Activated CD4-positive, alpha-beta T cell treated with anti-CD3 and anti-CD28 coated beads, Interleukin-2, amount 50 U/mL, for 1 hour (primary cell): ENCODE results near the gene CCDC85B.
A peak's percentile ranks its signal among the peaks of the same experiment; 100 is the strongest.

Source experiments
- DNase-seq: peaks from one replicate; pipeline ENCODE4 v3.0.0-alpha.2; 2020

The CCDC85B gene

DNA sequence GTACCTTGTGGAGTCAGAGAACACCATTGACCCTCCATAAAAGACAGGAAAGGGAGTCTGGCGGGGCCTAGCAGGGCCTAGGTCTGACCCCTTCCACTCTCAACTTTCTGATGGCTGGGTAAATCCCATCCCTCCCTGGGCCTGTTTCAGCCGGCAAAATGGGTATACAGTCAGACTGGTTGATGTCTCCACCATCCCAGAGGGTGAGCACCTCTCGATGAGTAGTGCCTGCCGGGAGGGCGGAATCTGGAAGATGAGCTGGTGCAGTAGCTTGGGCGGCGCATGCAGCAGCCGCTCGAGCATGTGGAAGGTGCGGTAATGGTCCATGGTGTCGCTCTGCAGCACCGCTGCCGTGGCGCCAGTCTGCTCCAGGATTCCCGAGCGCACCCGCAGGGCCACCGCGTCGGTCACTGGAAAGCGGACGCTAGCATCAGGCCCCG is 2.7 kb upstream of the CCDC85B start:
- no peak for DNase-seq

DNA sequence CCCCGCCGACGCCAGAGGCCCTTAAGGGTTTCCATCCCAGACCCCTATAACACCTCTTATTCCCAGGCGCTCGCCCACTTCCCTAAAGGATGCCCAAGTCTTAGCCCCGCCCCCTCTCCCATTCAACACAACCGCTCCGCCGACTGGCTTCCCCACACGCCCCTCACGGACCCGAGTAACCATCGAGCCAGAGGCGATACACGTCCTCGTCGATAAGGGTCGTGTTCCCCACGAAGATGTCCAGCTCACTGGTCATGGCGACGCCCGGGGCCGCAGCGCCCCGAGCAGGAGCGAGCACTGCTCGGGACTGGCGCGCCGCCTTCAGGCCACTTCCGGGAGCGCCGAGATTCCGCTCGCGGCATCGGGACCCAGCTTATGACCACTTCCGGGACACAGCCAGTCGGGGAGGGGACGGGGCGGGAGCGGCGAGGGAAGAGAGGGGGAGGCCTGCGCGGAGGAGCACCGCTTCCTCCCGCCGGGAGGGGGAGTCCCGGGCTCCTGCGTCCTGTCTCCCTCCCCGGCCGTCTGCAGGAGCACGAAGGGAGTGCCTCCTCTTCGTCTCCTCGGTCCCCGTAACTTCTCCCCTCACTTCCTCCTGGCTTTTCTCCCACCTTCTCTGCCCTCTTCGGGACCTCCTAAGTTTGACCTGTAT is 2.2 kb upstream of the CCDC85B start, which contains the start of gene FIBP:
Gene FIBP, minus strand, starts transcription at position 309 of the 652 bp plus-strand sequence. Its CDS starts 53 bp downstream, at position 256.
- peak; percentile 95 for DNase-seq

DNA sequence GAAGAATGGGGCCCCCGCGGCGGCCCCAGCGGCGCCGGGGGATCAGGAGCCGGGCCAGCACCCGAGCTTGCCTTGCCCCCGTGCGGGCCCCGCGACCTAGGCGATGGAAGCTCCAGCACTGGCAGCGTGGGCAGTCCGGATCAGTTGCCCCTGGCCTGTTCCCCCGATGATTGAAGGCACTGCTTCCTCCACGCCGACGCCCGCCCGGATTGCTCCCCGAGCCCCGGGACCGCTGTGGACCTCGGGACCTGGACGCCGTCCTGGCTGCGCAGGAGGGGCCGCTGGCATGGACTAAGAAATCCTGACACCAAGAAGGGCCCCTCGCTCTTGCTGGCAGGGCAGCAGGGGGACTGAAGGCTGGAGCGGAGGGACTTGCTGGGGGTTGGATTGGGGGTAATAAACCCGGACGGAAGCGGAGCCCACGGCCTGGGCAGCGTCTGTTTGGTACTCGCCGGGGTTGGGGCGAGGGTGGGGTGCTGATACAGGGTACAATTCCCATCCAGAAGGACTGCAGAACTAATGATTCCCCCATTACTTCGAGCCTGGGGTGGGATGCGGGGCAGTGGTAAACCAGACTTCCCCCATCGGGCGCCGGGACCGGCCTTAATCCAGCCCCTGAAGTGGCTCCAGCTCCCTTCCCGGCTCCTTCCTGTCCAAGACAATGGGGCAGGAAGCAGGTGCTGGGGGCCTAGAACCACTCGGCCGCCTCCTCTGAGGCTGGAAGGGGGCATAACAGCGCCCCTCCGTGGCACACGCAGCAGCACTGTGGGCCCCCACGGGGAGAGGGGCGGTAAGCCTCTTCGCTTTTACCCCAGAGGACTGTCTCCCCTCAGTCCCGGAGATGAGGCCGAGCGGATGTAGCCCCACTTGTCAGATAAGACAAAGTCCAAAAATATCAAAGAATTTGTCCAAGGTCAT is 1.0 kb downstream of the CCDC85B start:
- DNase-seq, result no peak

GRCh38 chr11:65892137-65892540 is 1.7 kb downstream of the CCDC85B start:
- peak; percentile 34 for DNase-seq

DNA sequence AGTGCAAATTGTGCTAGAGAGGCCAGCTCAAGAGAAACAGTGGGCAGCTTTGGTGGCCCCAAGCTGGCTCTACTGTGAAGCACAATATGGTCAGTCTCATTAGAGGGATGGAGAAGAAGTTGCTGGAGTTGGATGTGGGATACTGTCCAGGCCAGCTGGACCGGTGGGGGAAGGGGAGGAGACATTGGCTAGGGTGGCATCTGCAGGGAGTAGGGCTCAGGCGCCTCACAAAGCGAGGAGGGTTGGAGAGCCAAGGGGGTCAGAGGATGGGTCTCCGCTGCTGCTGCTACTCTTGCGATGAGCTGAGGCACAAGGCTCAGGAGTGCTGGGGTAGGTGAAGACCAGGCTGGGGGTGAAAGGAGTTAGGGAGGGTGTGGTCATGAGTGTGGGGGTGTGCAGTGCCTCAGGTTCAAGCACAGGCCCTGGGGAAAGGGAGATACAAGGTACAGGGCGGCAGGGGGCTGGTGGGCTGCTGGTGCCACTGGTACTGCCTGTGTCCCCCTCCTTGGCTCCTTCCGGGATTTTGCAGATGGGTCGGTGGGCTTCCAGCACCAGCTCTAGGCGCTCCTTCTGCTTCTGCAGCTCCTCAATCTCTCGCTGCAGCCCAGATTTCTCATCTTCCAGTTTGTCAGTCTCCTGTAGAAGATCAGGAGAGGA is 2.3 kb downstream of the CCDC85B start:
- DNase-seq, result no peak

DNA sequence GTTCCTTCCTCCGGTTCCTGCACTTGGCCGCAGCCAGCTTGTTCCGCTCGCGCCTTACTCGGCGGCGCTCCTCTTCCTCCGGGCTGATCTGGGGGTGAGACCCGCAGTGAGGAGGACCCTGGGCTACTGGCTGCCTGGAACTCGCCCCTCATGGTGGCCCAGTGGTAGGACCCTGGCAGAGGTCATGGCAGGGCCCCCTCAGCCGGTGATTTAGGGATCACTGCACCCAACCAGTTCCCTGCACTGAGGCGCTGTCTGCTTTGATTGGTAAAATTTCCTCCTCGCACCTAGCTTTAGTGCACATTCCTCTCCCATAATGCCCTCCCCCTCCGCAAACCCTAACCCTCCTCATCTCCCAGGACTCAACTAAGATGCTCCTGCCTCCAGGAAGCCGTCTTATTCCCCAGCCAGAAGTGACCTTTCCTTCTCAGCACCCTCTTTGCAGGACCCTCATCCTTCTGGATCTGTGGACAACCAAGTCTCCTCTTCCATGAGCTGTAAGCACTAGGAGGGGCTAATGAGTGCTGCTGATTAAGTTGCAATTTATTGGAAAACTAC is 3.6 kb downstream of the CCDC85B start:
- no peak for DNase-seq

DNA sequence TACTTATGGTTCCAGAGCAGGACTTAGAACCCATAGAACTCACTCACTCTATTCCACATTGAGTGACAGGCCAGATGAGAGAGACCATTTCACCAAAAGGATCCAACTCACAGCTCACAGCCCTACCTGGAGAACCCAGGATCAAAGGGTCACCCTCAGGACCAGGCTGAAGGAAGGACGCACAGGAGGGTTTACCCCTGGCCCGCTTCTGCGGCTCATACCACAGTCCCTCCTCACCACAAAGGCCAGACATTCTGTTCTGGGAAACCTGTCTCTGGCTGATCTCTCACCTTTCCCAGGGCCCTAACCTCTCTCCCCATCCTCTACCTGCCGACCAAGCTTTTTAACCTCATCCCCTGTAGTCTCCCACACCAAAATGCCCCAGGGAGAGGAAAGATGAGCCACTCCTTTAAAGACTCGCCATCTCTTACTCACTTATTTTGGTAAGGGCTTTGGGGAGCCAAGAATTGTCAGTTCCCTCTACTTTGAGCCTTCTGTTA is 5.1 kb downstream of the CCDC85B start:
- no peak for DNase-seq

GRCh38 chr11:65896034-65896999 is 5.8 kb downstream of the CCDC85B start:
- no peak for DNase-seq

DNA sequence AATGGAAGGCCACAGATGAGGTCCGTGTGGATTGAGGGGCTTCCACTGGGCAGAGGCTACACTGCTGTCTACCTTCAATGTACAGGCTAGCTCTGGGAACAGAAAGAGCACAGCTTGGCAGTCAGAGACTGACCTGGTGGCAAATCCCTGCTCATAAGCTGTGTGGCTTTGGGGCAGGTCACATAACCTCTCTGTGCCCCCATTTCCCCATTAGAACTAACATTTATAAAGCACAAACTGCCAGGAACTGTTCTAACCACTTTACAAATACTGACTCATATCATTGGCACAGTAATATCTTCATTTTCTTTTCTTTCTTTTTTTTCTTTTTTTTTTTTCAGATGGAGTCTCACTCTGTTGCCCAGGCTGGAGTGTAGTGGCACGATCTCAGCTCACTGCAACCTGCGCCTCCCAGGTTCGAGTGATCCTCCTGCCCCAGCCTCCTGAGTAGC is 6.6 kb downstream of the CCDC85B start:
- DNase-seq, result no peak

DNA sequence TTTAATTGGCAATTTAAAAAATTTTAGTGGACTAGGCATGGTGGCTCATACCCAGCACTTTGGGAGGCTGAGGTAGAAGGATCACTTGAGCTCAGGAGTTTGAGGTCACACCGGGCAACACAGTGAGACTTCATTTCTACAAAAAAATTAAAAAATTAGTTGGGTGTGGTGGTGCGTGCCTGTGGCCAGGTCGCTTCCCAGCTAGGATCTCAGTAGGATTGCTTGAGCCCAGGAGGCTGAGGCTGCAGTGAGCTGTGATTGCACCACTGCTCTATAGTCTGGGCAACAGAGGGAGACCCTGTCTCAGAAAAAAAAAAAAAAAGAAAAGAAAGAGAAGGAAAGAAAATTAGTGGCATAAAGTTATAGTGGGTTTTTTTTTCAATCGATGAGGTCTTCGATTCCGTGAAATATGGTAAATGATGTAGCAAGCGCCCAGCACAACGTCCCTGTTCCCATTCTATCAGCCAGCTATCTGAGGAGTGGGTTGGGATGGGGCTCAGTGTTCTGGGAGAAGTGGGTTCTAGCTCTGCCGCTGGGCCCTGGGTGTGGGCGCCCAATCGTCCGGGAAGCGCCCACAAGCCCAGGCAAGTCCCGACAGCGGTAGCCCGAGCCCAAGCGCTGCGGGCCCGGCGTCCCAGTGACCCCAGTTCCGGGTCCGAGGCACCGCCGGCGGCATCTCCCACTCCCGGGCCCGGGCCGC is 8.3 kb downstream of the CCDC85B start:
- no peak for DNase-seq

GRCh38 chr11:65899356-65900124 is 9.1 kb downstream of the CCDC85B start:
- peak; percentile 48 for DNase-seq

- peak; percentile 95 for DNase-seq
Observed at GRCh38 chr11:65900125-65900898, 9.8 kb downstream of the CCDC85B start, which contains the start of gene FOSL1. Gene FOSL1, minus strand, starts transcription at chr11:65900388. Its CDS starts 49 bp downstream, at chr11:65900339.

DNA sequence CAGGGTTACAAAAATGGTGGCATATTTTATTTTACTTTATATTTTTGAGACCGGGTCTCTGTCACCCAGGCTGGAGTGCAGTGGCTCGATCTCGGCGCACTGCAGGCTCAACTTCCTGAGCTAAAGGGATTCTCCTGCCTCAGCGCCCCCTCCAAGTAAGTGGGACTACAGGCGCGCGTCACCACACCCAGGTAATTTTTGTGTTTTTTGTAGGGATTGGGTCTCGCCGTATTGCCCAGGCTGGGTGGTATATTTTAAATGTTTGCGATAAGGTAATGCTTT is 10.4 kb downstream of the CCDC85B start:
- no peak for DNase-seq

DNA sequence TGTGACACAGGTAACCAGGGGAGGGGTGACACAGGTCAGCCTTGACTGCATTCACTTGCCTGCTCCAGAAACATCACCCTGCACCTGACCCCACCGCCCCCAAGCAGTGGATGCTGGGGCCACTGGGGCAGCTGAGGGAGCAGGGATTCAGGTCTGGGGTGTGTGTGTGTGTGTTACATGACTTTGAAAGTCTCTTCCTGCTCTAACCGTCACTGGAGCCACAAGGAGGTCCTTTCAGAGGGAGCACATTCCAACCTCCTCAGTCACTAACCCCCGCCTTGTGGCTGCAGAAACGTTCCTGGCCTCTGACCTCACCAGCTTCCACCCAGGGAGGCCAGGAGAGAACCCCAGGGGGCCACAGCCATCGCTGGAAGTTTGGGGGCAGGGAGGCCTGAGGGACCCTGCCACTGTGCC is 12.6 kb downstream of the CCDC85B start:
- no peak for DNase-seq

DNA sequence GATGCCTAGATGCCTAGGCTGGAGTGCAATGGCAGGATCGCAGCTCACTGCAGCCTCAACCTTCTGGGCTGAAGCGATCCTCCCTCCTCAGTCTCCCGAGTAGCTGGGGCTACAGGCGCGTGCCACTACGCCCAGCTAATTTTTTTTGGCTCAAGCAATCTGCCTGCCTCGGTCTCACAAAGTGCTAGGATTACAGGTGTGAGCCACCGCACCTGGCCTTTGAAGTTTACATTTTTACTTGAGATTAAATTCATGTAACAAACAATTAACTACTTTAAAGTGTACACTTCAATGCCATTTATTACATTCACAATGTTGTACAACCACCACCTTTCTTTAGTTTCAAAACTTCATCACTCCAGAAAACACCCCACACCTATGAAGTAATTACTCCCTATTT is 13.2 kb downstream of the CCDC85B start:
- DNase-seq, result no peak

- no peak for DNase-seq
Observed at GRCh38 chr11:65906602-65907001, 16.1 kb downstream of the CCDC85B start.

- DNase-seq, result no peak
Observed at GRCh38 chr11:65907878-65908277, 17.4 kb downstream of the CCDC85B start.

DNA sequence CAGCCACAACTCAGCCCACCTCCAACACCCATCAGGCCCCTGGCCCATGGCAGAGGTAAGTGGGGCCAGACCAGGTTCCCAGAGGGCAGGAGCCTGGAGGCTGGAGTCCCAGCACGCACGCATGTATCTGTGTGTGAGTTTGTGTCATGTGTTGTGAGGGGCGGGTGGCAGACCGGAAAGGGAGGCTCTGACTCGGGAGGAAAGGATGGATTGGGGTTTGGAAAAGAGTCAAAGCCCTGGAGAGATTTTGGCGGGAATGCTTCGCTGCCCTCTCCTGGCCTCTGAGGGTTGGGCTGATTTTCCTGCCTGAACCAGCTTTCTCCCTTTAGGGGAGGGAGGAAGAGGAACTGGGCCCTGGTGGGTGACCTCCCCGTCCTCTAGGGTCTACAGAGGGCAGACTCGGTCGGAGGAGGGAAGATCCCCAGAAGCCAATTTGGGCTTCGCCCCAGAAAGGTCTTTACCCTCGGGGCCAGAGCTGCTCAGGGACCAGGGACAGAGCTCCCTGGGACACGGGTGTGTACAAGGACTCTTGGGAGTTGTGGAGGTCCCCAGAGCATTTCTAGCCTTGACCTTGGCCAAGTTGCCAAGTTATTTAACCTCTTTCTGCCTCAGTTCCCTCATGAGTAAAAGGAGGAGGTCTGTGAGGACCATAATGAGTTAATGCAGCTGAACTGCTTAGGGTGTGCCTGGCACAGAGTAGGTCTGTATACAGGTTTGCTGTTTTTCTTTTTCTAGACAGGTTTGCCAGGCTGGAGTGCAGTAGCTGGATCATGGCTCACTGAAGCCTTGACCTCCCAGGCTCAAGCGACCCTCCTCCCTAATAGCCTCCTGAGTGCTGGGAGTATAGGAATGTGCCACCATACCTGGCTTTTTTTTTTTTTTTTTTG is 21.5 kb downstream of the CCDC85B start:
- DNase-seq, result no peak
